GM21423 (cell line): ENCODE data around the gene VPS33B.
"Not testable (repeated sequence)": the region's sequence is repeated elsewhere in the genome, so short reads cannot be mapped to it uniquely, and the experiment has no call there.

Source experiments
- ATAC-seq: cut with Tn5 transposase; IDR thresholded peaks from one replicate; pipeline ENCODE4 v1.9.1; 2021; ENCODE audit warnings: mild to moderate bottlenecking, moderate library complexity; ENCODE audit not compliant: unreplicated experiment

The VPS33B gene

DNA sequence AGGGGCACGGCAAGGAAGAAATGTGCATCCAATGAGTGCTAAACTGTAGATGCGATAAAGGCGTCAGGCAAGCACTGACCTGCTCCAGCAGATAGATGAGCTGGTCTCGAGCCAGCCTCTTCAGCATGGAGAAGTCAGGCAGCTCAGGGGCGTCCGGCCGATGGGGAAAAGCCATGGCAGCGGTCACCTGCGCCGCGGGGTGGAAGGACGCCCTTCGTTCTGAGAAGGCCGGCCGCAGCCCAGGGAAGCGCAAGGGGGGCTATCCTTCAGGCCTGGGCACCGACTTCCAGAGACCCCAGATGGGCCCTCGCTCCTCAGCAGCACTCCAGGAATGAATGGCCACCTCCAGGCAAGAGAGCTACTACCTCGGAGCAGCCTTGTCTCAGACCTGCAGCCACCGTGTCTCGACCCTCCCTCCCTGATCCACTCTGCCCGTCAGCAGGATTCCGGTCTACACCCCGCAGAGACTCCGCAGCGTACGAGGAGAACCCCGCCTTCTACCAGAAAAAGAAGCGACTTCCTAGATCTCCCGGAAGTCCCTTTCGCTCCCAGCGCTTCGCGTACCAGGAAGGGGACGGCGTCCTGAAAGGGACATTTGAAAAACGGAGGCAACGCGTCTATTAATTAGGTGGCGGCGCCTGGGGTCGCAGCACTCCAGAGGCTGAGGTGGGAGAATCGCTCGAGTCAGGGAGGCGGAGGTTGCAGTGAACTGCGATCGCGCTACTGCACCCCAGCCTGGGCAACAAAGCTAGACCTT is at the start of gene VPS33B:
TSS of gene VPS33B (minus strand) at position 520 of the 757 bp plus-strand sequence. CDS start at position 175, 345 bp downstream.
- peak; percentile 72 for ATAC-seq

GRCh38 chr15:91072161-91072560 is 49.8 kb upstream of the VPS33B start:
- no peak for ATAC-seq

GRCh38 chr15:91070872-91071271 is 48.5 kb upstream of the VPS33B start:
- ATAC-seq, result no peak

- no peak for ATAC-seq
These were observed 46.6 kb upstream of the VPS33B start for GRCh38 chr15:91068966-91069365.

DNA sequence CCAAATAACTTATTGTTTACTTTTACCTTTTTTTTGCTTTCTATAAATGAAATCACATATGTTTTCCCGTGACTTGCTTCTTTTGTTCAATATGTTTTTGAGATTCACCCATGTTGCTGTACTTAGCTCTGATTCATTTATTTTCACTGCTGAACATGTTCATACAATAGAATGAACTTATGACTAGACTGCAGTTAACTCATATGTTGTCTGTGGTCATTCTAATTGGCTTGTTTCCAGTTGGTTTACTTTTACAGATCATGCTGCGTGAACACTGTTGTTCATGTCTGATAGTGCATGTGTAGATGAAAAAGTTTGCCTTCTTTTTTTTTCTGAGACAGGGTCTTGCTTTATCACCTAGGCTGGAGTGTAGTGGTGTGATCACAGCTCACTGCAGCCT is 46.0 kb upstream of the VPS33B start:
- no peak for ATAC-seq

- no peak for ATAC-seq
These were observed 44.6 kb upstream of the VPS33B start for GRCh38 chr15:91067036-91067435.

- no peak for ATAC-seq
These were observed 43.1 kb upstream of the VPS33B start for GRCh38 chr15:91065505-91065904.

DNA sequence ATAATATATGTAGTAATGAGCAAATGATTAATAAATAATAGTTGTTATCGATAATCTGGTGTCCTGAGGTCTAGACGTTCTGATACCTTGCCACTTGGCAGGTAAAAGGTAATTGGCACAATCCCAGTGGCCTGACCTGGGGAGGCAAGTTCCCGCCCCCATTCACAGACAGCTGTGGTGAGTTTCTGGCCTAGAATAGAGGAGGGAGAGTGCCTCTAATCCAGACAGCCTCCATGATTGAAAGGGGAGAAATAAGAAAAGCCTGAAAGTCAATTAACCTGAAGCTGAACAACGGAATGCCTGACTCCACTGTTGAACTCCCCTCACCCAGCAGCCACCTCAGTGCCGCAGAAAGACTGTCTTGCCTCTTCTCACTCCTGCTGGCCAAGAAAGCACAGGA is 39.6 kb upstream of the VPS33B start:
- ATAC-seq, result no peak

DNA sequence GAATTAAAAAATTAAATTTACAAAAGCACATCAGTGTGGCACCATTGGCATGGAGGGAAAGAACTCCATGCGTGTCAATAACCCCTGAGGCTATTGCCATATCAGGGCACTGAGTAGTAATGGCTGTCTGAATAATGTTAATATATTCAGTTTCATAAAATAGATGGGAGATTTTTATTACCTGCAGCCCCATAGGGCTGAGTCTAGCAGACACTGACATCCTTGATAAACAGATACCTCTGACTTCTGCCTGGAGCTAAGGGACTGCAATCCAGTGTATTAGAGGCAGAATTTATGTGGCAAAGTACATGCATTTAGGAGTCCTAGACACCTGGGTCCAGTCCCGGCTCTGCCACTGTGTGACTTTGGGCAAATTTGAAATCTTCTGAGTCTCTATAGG is 38.8 kb upstream of the VPS33B start:
- no peak for ATAC-seq

GRCh38 chr15:91055548-91056331 is 33.3 kb upstream of the VPS33B start:
- ATAC-seq, result no peak

DNA sequence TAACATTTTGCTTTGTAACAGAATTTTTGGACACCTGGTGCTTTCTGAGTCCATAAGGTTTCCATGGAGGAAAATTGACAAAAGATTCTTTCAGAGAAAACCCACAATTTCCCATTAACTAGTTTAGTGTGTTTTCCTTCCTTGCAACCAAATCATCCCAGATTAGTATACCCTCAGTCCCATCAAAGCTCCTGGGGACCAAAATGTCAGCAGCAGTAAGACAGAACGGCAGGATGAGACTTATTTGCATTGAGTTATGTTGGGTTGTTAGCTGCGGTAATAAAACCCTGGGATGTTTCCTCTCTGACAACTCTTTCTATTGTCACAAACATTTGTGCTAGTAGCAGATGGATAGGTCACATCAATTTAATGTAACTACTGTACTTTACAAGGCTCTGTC is 32.4 kb upstream of the VPS33B start:
- no peak for ATAC-seq

DNA sequence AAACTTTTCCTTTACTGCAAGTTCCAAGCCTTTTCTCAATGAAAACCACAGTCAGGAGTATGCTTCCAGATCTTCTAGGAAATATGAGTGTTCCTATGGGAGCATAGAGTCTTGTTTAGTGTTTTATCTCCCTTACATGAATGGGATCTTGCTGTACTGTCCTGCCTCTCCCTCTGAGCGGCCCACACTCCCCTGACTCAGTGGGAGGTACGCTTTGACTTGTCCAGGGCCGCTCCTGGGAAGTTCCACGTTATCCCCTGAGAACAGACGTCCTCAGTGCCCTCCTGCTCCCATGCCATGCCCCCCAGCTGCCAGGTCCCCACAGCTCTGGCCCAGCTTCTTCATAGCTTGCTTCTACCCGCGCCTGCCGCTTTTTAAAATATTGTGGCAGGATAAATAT is 28.9 kb upstream of the VPS33B start:
- no peak for ATAC-seq

- peak; percentile 11 for ATAC-seq
These were observed 27.7 kb upstream of the VPS33B start for GRCh38 chr15:91050128-91050455.

- ATAC-seq, result peak; percentile 75
These were observed 27.2 kb upstream of the VPS33B start for GRCh38 chr15:91049378-91050127.

DNA sequence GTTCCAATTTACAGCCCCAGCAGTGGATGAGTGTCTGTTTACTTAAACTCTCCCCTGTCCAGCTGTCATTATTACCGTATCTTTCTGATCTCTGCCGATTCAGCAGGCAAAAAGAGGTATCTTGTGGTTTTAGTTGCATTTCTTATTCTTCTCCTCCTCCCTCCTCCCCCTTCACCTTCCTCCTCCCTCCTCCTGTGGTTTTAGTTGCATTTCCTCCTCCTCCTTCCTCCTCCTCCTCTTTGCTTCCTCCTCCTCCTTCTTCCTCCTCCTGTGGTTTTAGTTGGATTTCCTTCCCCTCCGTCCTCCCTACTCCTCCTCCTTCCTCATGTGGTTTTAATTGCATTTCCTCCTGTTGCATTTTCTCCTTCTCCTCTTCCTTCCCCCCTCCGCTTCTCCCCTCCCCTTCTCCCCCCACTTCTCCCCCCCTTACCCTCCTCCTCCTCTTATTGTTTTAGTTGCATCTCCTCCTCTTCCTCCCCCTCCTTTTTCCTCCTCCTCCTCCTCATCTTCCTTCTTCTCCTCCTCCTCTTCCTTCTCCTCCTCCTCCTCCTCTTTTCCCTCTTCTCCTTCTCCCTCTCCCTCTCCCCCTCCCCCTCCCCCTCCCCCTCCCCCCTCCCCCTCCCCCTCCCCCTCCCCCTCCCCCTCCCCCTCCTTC is 25.3 kb upstream of the VPS33B start:
- no peak for ATAC-seq

DNA sequence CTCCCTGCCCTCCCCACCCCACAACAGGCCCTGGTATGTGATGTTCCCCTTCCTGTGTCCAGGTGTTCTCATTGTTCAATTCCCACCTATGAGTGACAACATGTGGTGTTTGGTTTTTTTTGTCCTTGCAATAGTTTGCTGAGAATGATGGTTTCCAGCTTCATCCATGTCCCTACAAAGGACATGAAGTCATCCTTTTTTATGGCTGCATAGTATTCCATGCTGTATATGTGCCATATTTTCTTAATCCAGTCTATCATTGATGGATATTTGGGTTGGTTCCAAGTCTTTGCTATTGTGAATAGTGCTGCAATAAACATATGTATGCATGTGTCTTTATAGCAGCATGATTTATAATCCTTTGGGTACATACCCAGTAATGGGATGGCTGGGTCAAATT is 23.7 kb upstream of the VPS33B start:
- not testable (repeated sequence) for ATAC-seq

GRCh38 chr15:91045065-91045464 is 22.7 kb upstream of the VPS33B start:
- ATAC-seq, result no peak

DNA sequence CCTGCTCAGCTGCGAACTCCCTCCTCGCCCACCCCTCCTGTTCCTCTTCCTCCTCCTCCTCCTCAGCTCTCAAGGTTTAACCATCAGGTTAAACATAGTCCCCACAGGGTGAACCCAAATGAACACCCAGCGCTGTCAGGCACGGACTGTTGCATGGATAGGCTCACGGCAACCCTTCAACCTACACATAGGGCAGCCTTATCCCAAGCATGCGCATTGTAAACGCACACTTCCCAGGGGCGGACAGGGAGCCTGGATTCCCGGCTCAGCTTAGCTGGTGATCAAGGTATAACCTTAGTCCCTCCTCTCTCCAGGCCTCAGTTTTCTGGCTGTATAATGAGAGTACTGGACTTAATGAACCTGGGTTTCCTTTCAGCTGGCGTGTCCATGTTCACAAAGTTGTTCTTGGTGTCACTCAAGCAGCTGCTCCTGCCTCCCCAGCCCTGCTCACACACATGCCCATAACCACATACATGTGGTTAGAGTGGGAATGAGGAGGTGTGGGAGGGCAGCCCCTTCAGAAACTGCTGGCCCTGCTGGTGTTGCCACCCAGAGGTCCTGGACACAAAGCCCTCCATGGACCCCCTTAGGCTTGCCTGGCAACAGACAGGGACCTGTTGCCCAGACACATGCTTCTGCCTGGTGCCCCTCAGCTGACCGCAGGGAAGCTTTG is 20.9 kb upstream of the VPS33B start:
- ATAC-seq, result no peak

GRCh38 chr15:91040856-91041255 is 18.5 kb upstream of the VPS33B start:
- ATAC-seq, result no peak

DNA sequence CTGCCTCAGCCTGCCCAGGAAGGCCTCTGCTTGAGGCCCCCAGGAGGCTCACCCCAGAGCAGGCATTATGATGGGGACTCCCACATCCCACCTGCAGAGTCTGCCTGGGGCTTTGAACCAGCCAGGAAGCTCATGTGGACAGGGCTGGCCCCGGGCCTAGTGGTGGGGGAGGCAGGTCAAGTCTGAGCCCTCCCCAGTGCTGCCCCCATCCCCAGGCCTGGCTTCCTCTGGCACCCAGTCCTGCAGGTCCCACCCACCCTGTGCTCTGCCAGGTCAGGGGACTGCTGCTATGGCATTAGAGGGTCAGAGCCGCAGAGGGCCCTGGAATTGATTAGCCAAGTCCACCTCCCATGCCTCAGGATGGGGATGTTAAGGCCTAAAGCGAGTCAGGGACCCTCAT is 17.6 kb upstream of the VPS33B start:
- no peak for ATAC-seq
